H1 (cell line): Measurements from ENCODE around the gene BACE2. TPM values are rescaled to one million over a fixed set of nuclear protein-coding genes. Genes with fewer than 3 reads are reported as not detected.

Experiments used
- CTCF ChIA-PET: fragments of 300-600 bp; sonication (Branson Sonifier 250); formaldehyde crosslinking; loops from one replicate; lab custom pipeline; 2021; ENCODE audit not compliant: partially characterized antibody; lab: Charles Lee
- POLR2A ChIA-PET: fragments of 300-600 bp; sonication (Branson Sonifier 250); formaldehyde crosslinking; loops from one replicate; lab custom pipeline; 2021; ENCODE audit warnings: inconsistent platforms; ENCODE audit not compliant: partially characterized antibody; lab: Charles Lee
- DNase-seq, 2 experiments: peaks; one replicate each; pipeline versions ENCODE4 v3.0.0 to v3.0.0-alpha.2; 2010 to 2022; ENCODE audit warnings: low spot score in 2 of 2, low read depth in 1 of 2, mixed read lengths in 1 of 2
- FAIRE-seq: peaks from 2 replicates; lab custom pipeline; 2011; peaks lifted over from hg19 to GRCh38; lab: Jason Lieb, UNC
- H2AFZ ChIP-seq: 2 replicates; pipeline ENCODE4 v1.8.1; 2012; ENCODE audit warnings: low read length, inconsistent platforms
- H2AK5ac ChIP-seq: 2 replicates; pipeline ENCODE4 v1.6.1; 2013; ENCODE audit warnings: low read depth, low read length
- H2BK120ac ChIP-seq: replicated peaks from 2 replicates; pipeline ENCODE3; 2013; ENCODE audit warnings: low read depth, low read length, inconsistent platforms
- H2BK12ac ChIP-seq: 2 replicates; pipeline ENCODE4 v1.6.1; 2013; ENCODE audit warnings: low read depth, low read length
- H2BK15ac ChIP-seq: 2 replicates; pipeline ENCODE4 v1.6.1; 2013; ENCODE audit warnings: low read length
- H2BK20ac ChIP-seq: 2 replicates; pipeline ENCODE4 v1.6.1; 2013; ENCODE audit warnings: low read length
- H2BK5ac ChIP-seq: 2 replicates; pipeline ENCODE4 v1.6.1; 2013; ENCODE audit warnings: low read depth, low read length
- H3K14ac ChIP-seq: 2 replicates; pipeline ENCODE4 v1.6.1; 2013; ENCODE audit warnings: inconsistent platforms; ENCODE audit not compliant: insufficient read length
- H3K18ac ChIP-seq: 2 replicates; pipeline ENCODE4 v1.6.1; 2013; ENCODE audit warnings: low read length; ENCODE audit errors: extremely low read depth
- H3K23ac ChIP-seq: 2 replicates; pipeline ENCODE4 v1.6.1; 2013; ENCODE audit warnings: inconsistent platforms; ENCODE audit not compliant: insufficient read length
- H3K23me2 ChIP-seq: 2 replicates; pipeline ENCODE4 v1.6.1; 2013; ENCODE audit warnings: low read depth, low read length
- H3K27ac ChIP-seq: 2 replicates; pipeline ENCODE4 v1.6.1; 2011; ENCODE audit warnings: low read depth, low read length, inconsistent platforms
- H3K27me3 ChIP-seq, 4 experiments: replicated peaks in 1 of 4; 1 replicate in 1 of 4; 2 replicates in 3 of 4; pipeline versions ENCODE4 v1.6.1 to v1.8.1; 2011 to 2013; ENCODE audit warnings: low read length in 3 of 4, mild to moderate bottlenecking in 3 of 4, inconsistent platforms in 2 of 4, mixed read lengths in 2 of 4, moderate library complexity in 1 of 4; ENCODE audit not compliant: control insufficient read depth in 3 of 4, insufficient read depth in 3 of 4; ENCODE audit errors: extremely low read depth in 1 of 4
- H3K36me3 ChIP-seq, 4 experiments: 2 replicates each; pipeline versions ENCODE4 v1.6.1 to v1.8.1; 2011 to 2013; ENCODE audit warnings: mild to moderate bottlenecking in 4 of 4, low read length in 3 of 4, moderate library complexity in 2 of 4, control low read depth in 1 of 4, inconsistent platforms in 1 of 4; ENCODE audit not compliant: insufficient read depth in 4 of 4, control insufficient read depth in 2 of 4
- H3K4ac ChIP-seq: replicated peaks from 2 replicates; pipeline ENCODE3; 2013; ENCODE audit warnings: low read length, low read depth, mixed read lengths, inconsistent platforms; ENCODE audit not compliant: insufficient read length
- H3K4me1 ChIP-seq, 4 experiments: replicated peaks in 1 of 4; 1 replicate in 1 of 4; 2 replicates in 3 of 4; pipeline versions ENCODE4 v1.6.1 to v1.8.1; 2011 to 2013; ENCODE audit warnings: low read length in 3 of 4, inconsistent platforms in 2 of 4, mixed read lengths in 1 of 4; ENCODE audit not compliant: insufficient read depth in 4 of 4, control insufficient read depth in 3 of 4
- H3K4me2 ChIP-seq, 2 experiments: 2 replicates each; pipeline versions ENCODE4 v1.6.1 to v1.8.1; 2011 to 2013; ENCODE audit warnings: low read depth in 2 of 2, low read length in 2 of 2, control low read depth in 1 of 2, inconsistent platforms in 1 of 2, mild to moderate bottlenecking in 1 of 2; ENCODE audit not compliant: insufficient read depth in 1 of 2
- H3K4me3 ChIP-seq, 4 experiments: fragments of 200-600, 300-600 bp in 1 of 4; sonication (generic), shearing (Covaris generic), sonication (Bioruptor Twin) in 1 of 4; 2 replicates each; pipeline versions ENCODE4 v1.5.1 to v1.8.1; 2011 to 2016; ENCODE audit warnings: low read length in 4 of 4, low read depth in 3 of 4, control low read depth in 2 of 4, inconsistent platforms in 2 of 4, mild to moderate bottlenecking in 2 of 4, mixed read lengths in 1 of 4, moderate library complexity in 1 of 4; ENCODE audit not compliant: insufficient read depth in 2 of 4; ENCODE audit errors: extremely low read depth in 1 of 4
- H3K56ac ChIP-seq: replicated peaks from 2 replicates; pipeline ENCODE3; 2013; ENCODE audit warnings: low read depth, mild to moderate bottlenecking, mixed read lengths, low read length, inconsistent platforms; ENCODE audit not compliant: insufficient read length
- H3K79me1 ChIP-seq: 2 replicates; pipeline ENCODE4 v1.6.1; 2013; ENCODE audit warnings: low read depth, low read length, control low read depth
- H3K79me2 ChIP-seq, 2 experiments: 2 replicates each; pipeline versions ENCODE4 v1.6.1 to v1.8.1; 2012 to 2013; ENCODE audit warnings: low read length in 2 of 2, mild to moderate bottlenecking in 2 of 2, inconsistent platforms in 1 of 2; ENCODE audit not compliant: insufficient read depth in 2 of 2, control insufficient read depth in 1 of 2
- H3K9ac ChIP-seq, 4 experiments: replicated peaks in 1 of 4; 1 replicate in 1 of 4; 2 replicates in 3 of 4; pipeline versions ENCODE4 v1.6.1 to v1.8.1; 2011 to 2013; ENCODE audit warnings: low read depth in 3 of 4, low read length in 3 of 4, control low read depth in 2 of 4, mild to moderate bottlenecking in 2 of 4, moderate library complexity in 2 of 4, inconsistent platforms in 1 of 4; ENCODE audit errors: extremely low read depth in 1 of 4
- H3K9me3 ChIP-seq, 2 experiments: 2 replicates each; pipeline versions ENCODE4 v1.6.1 to v1.8.1; 2012 to 2013; ENCODE audit warnings: mild to moderate bottlenecking in 2 of 2, moderate library complexity in 2 of 2, control low read depth in 1 of 2, inconsistent platforms in 1 of 2, low read depth in 1 of 2, low read length in 1 of 2, mixed read lengths in 1 of 2; ENCODE audit not compliant: insufficient read depth in 2 of 2
- H4K20me1 ChIP-seq, 2 experiments: replicated peaks in 1 of 2; 2 replicates each; pipeline versions ENCODE3 to v1.8.1; 2011 to 2013; ENCODE audit warnings: inconsistent platforms in 2 of 2, low read length in 2 of 2, mild to moderate bottlenecking in 1 of 2; ENCODE audit not compliant: insufficient read depth in 2 of 2, control insufficient read depth in 1 of 2
- H4K5ac ChIP-seq: 2 replicates; pipeline ENCODE4 v1.6.1; 2013; ENCODE audit warnings: low read length, low read depth, mixed read lengths, inconsistent platforms; ENCODE audit not compliant: insufficient read length
- H4K8ac ChIP-seq: 2 replicates; pipeline ENCODE4 v1.8.0; 2013; ENCODE audit warnings: mild to moderate bottlenecking, moderate library complexity, low read length, inconsistent platforms; ENCODE audit not compliant: insufficient read depth; ENCODE audit errors: extremely low read depth
- H4K91ac ChIP-seq: replicated peaks from 2 replicates; pipeline ENCODE3; 2013; ENCODE audit warnings: low read length, mixed read lengths, inconsistent platforms; ENCODE audit not compliant: insufficient read length
- CHD1 ChIP-seq: IDR thresholded peaks from 2 replicates; pipeline ENCODE4 v1.6.1; 2012; ENCODE audit warnings: low read depth, low read length, improper control_type of control experiment
- EGR1 ChIP-seq: IDR thresholded peaks from 2 replicates; pipeline ENCODE4 v1.6.1; 2011; ENCODE audit warnings: low read depth, low read length, borderline replicate concordance
- HDAC6 ChIP-seq: IDR thresholded peaks from one replicate; pipeline ENCODE4 v1.7.1; 2012; ENCODE audit warnings: low read depth, mild to moderate bottlenecking, inconsistent platforms, low read length, moderate library complexity
- KDM4A ChIP-seq: IDR thresholded peaks from one replicate; pipeline ENCODE4 v1.7.1; 2012; ENCODE audit warnings: low read depth, mild to moderate bottlenecking, moderate library complexity, low read length, inconsistent platforms; ENCODE audit not compliant: severe bottlenecking
- KDM5A ChIP-seq: fragments of 200-600 bp; IDR thresholded peaks from 2 replicates; pipeline ENCODE4 v1.7.1; 2012; ENCODE audit warnings: mild to moderate bottlenecking, low read length, inconsistent platforms, mixed read lengths
- NRF1 ChIP-seq: IDR thresholded peaks from 2 replicates; pipeline ENCODE4 v1.6.1; 2011; ENCODE audit warnings: mild to moderate bottlenecking, low read depth, low read length, improper control_type of control experiment
- PHF8 ChIP-seq: fragments of 200-600 bp; sonication (generic); conservative IDR thresholded peaks from 2 replicates; pipeline ENCODE4 v1.7.1; 2012; ENCODE audit warnings: low read depth, mild to moderate bottlenecking, inconsistent platforms, low read length, moderate library complexity
- RXRA ChIP-seq: IDR thresholded peaks from 2 replicates; pipeline ENCODE4 v1.6.1; 2011; ENCODE audit warnings: low read depth, mild to moderate bottlenecking, low read length, moderate library complexity; ENCODE audit not compliant: insufficient read depth
- TAF7 ChIP-seq: optimal IDR thresholded peaks from 2 replicates; pipeline ENCODE3; 2011; ENCODE audit warnings: low read depth, mild to moderate bottlenecking, inconsistent platforms, low read length, moderate library complexity, borderline replicate concordance
- TBP ChIP-seq: IDR thresholded peaks from 2 replicates; pipeline ENCODE4 v1.6.1; 2011; ENCODE audit warnings: low read depth, low read length, improper control_type of control experiment
- USF2 ChIP-seq: IDR thresholded peaks from 2 replicates; pipeline ENCODE4 v1.6.1; 2011; ENCODE audit warnings: low read length, improper control_type of control experiment
- WGBS, 2 experiments: shearing (Covaris generic) in 1 of 2; methylation state at CpG; one replicate each; pipeline versions ENCODE4 v1.1.6 to v1.1.7; 2013 to 2015; ENCODE audit warnings: low lambda C conversion rate in 2 of 2, mixed read lengths in 2 of 2, inconsistent platforms in 1 of 2, low coverage in 1 of 2, missing lambda C conversion rate in 1 of 2; ENCODE audit not compliant: insufficient replicate concordance in 2 of 2, insufficient coverage in 1 of 2, insufficient read length in 1 of 2; ENCODE audit errors: extremely low coverage in 1 of 2, missing lambda C conversion rate in 1 of 2; 5-methylcytosine and 5-hydroxymethylcytosine counted together
- polyA plus RNA-seq, 7 experiments: library from polyadenylated mRNA; depleted of rRNA in 3 of 7; stranded (reverse) in 5 of 7; unstranded in 2 of 7; fragments of >200 nt in 5 of 7; fragments of 200-250 nt in 2 of 7; gene quantifications; 1 replicate in 5 of 7; 2 replicates in 1 of 7; 4 replicates in 1 of 7; pipeline versions ENCODE4 v1.2.1 to v1.2.3, GENCODE V29; 2011 to 2013; ENCODE audit warnings: missing spikeins in 2 of 7, mixed read lengths in 2 of 7
- total RNA-seq: library from RNA; stranded (reverse); fragmentation: NEBNext Ultra II Directional; extraction: Animal tissue kit (Norgen Biotek cat#: 25700); gene quantifications from 2 replicates; pipeline ENCODE4 v1.2.1, GENCODE V29; 2021

The BACE2 gene
- total and polyA plus RNA-seq, 2 of the 8 experiments (the other 6 are each of a cell fraction or from before 2014, with no cell fraction given), result 8.1 to 10.9 TPM

- H3K79me1 ChIP-seq, result no peaks in the 10 kb centered on the region
- no peak overlapping the region for H2BK20ac ChIP-seq
Observed at GRCh38 chr21:41160036-41160435, 7.9 kb upstream of the BACE2 start.

More at GRCh38 chr21:41160036-41160435, 7.9 kb upstream of the BACE2 start:
- Histone ChIP-seq H3K9ac (no peak overlapping the region), H4K8ac (no peak overlapping the region), H3K9me3 (peaks cover 2 to 8% of the 10 kb centered on the region in 2 experiments; a peak in 2 of 4 replicates), H3K14ac (no peak overlapping the region), H4K20me1 (no peaks in the 10 kb centered on the region), H2AK5ac (no peak overlapping the region), H3K4me3 (no peak overlapping the region), H2BK12ac (no peak overlapping the region), H3K4ac (no peak overlapping the region), H3K27ac (no peak overlapping the region), H3K18ac (no peak overlapping the region), H2AFZ (no peak overlapping the region), H3K4me2 (no peak overlapping the region), H3K23ac (no peak overlapping the region), H3K27me3 (no peaks in the 10 kb centered on the region; a peak in 1 of 7 replicates), H3K56ac (no peak overlapping the region), H2BK5ac (no peak overlapping the region), H3K4me1 (no peaks in the 10 kb centered on the region), H3K23me2 (no peaks in the 10 kb centered on the region), H4K5ac (no peak overlapping the region), H2BK15ac (no peak overlapping the region), H2BK120ac (no peak overlapping the region), H3K36me3 (no peaks in the 10 kb centered on the region), H3K79me2 (no peaks in the 10 kb centered on the region), H4K91ac (no peak overlapping the region)
- WGBS, 2 experiments, result 93% methylated on average over 5 of the region's 5 CpGs; no CpG with 5 or more reads in 1 of the 2 experiments
- no peak for FAIRE-seq
- DNase-seq, result no peak
- TF ChIP-seq EGR1 (no peak), PHF8 (no peak), USF2 (no peak), NRF1 (no peak), CHD1 (no peak), KDM5A (no peak), TBP (no peak), RXRA (no peak), KDM4A (no peak), HDAC6 (no peak), TAF7 (no peak)
- POLR2A ChIA-PET, result no interaction called here
- CTCF ChIA-PET, result interaction anchor here (1.5 to 2.0 kb wide), 2 partner anchors 9 to 18 kb away, joined by 4 to 6 read pairs; no protein-coding TSS in a partner anchor
